Right lobe of liver (tissue), 4 donors: ENCODE measurements around the gene NEDD4L.

Experiments
- POLR2A ChIP-seq: fragments of 450-650 bp; IDR thresholded peaks from one replicate; pipeline ENCODE4 v1.6.1; 2017; ENCODE audit warnings: antibody characterized with exemption, mild to moderate bottlenecking
- TF ChIP-seq, protein P1 (sequence below), 4 donors: fragments of 200-600 bp in 3 of 4; fragments of 450-650 bp in 1 of 4; IDR thresholded peaks; one replicate each; pipeline versions ENCODE4 v1.5.1 to v1.8.0; 2016 to 2022; ENCODE audit warnings: antibody characterized with exemption in 4 of 4, mild to moderate bottlenecking in 2 of 4
- donor health status: DM: no; HTN: no; CAD: no.
- donor health status: DM: no; HTN: no; CAD: no.
- donor health status: DM: no; HTN: yes; CAD: no.

- TF ChIP-seq, protein P1, sequence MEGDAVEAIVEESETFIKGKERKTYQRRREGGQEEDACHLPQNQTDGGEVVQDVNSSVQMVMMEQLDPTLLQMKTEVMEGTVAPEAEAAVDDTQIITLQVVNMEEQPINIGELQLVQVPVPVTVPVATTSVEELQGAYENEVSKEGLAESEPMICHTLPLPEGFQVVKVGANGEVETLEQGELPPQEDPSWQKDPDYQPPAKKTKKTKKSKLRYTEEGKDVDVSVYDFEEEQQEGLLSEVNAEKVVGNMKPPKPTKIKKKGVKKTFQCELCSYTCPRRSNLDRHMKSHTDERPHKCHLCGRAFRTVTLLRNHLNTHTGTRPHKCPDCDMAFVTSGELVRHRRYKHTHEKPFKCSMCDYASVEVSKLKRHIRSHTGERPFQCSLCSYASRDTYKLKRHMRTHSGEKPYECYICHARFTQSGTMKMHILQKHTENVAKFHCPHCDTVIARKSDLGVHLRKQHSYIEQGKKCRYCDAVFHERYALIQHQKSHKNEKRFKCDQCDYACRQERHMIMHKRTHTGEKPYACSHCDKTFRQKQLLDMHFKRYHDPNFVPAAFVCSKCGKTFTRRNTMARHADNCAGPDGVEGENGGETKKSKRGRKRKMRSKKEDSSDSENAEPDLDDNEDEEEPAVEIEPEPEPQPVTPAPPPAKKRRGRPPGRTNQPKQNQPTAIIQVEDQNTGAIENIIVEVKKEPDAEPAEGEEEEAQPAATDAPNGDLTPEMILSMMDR (IDR thresholded peaks at IDR 0.05): no peak
- TF ChIP-seq POLR2A: no peak
Measured at GRCh38 chr18:58350526-58350925, 306.5 kb downstream of the NEDD4L start.
